ENCODE data around the gene ZNF787. TPM values are rescaled to one million over a fixed set of nuclear protein-coding genes. Genes with fewer than 3 reads are reported as not detected.

The ZNF787 gene
- total and polyA plus RNA-seq, 2 donors (not counting 3 experiments of a cell fraction or from before 2014, with no cell fraction given): 11.6 to 32.7 TPM

- CTCF ChIA-PET: no interaction called here
- no peak overlapping the region for H3K4me3 ChIP-seq (replicated peaks in 1 of 3; ENCODE audit: insufficient read depth in 1 of 3, low read depth in 1 of 3, low read length in 3 of 3)
- peaks cover 2% of the 10 kb centered on the region for H3K4me1 ChIP-seq (ENCODE audit: control insufficient read depth, extremely low read depth, insufficient read depth, low read length)
- no peaks in the 10 kb centered on the region for H4K20me1 ChIP-seq (replicated peaks; ENCODE audit: control insufficient read depth, extremely low read depth, insufficient read depth, low read length)
- dilution Hi-C loops (cut with MboI; ENCODE audit: extremely low pct_ligation_motif_present, low sequenced_read_pairs): no loop called here
- H2AFZ ChIP-seq (ENCODE audit: low read depth, low read length): no peak overlapping the region
- H3K79me2 ChIP-seq (ENCODE audit: control insufficient read depth, insufficient read depth, low read length): peaks cover 10% of the 10 kb centered on the region
- intact Hi-C loops (cut with micrococcal nuclease): no loop called here
- no peaks in the 10 kb centered on the region for H3K27me3 ChIP-seq (ENCODE audit: control insufficient read depth in 2 of 2, insufficient read depth in 2 of 2, low read length in 2 of 2)
- peaks cover 0 to 18% of the 10 kb centered on the region in 2 experiments for H3K36me3 ChIP-seq (ENCODE audit: control insufficient read depth in 2 of 2, extremely low read depth in 1 of 2, insufficient read depth in 2 of 2, low read length in 2 of 2)
- no peak overlapping the region for H3K9ac ChIP-seq (replicated peaks; ENCODE audit: extremely low read depth, insufficient read depth, low read length)
- no peaks in the 10 kb centered on the region for H3K9me3 ChIP-seq (replicated peaks; ENCODE audit: control insufficient read depth, insufficient read depth, low read length)
- DNase-seq (ENCODE audit: low read depth, low spot score) (no peak), FAIRE-seq (no peak)
- no peak for TF ChIP-seq FOS (IDR thresholded peaks at IDR 0.05; ENCODE audit: borderline replicate concordance, insufficient read depth, low read length)
- TF ChIP-seq POLR2AphosphoS5 (IDR thresholded peaks at IDR 0.05; ENCODE audit: insufficient read depth, low read depth, low read length): no peak
- no peak for TF ChIP-seq CTCF (IDR thresholded peaks at IDR 0.05; ENCODE audit: extremely low read depth in 1 of 2, insufficient read depth in 1 of 2, low read depth in 1 of 2, low read length in 2 of 2)
- no peak for TF ChIP-seq MYC (IDR thresholded peaks at IDR 0.05; ENCODE audit: low read depth, low read length)
- no peak for TF ChIP-seq MAX (IDR thresholded peaks at IDR 0.05; ENCODE audit: insufficient read depth, insufficient read length)
- no peak for TF ChIP-seq POLR2A (IDR thresholded peaks at IDR 0.05; ENCODE audit: low read depth, low read length)
- TF ChIP-seq JUN (IDR thresholded peaks at IDR 0.05; ENCODE audit: borderline replicate concordance, insufficient read depth, insufficient read length, low read depth): no peak
- TF ChIP-seq GATA2 (IDR thresholded peaks at IDR 0.05; ENCODE audit: insufficient read depth, insufficient read length, low read depth, low read length): no peak
- TF ChIP-seq EZH2 (IDR thresholded peaks at IDR 0.05; ENCODE audit: borderline replicate concordance, low read depth, low read length, severe bottlenecking): no peak
- H3K27ac ChIP-seq (ENCODE audit: insufficient read depth, low read depth, low read length): no peak overlapping the region
- no peaks in the 10 kb centered on the region for H3K9me1 ChIP-seq (replicated peaks; ENCODE audit: control insufficient read depth, extremely low read depth, insufficient read depth, low read length)
- POLR2A ChIA-PET: no interaction called here
- no TSS peak for BruUV-seq (replicated peaks)
- H3K4me2 ChIP-seq (ENCODE audit: insufficient read depth, low read length): no peak overlapping the region
Measured at GRCh38 chr19:56148096-56148495, 27.0 kb upstream of the ZNF787 start.

Data from endothelial cell of umbilical vein (primary cell).